Colonic mucosa (tissue), 4 donors: ENCODE data around the gene TRIM71. TPM values are rescaled to one million over a fixed set of nuclear protein-coding genes. Genes with fewer than 3 reads are reported as not detected.
"Not testable (repeated sequence)": the region's sequence is repeated elsewhere in the genome, so short reads cannot be mapped to it uniquely, and the experiment has no call there.

ENCODE experiments used
- DNase-seq: peaks from one replicate; pipeline ENCODE4 v3.0.0-alpha.2; 2020
- H3K27ac ChIP-seq: fragments of 200-600 bp; one replicate; pipeline ENCODE4 v1.8.0; 2021
- H3K27me3 ChIP-seq: fragments of 200-600 bp; one replicate; pipeline ENCODE4 v1.8.0; 2021
- H3K36me3 ChIP-seq: fragments of 200-600 bp; one replicate; pipeline ENCODE4 v1.8.0; 2021
- H3K4me1 ChIP-seq: fragments of 200-600 bp; one replicate; pipeline ENCODE4 v1.8.0; 2021; ENCODE audit warnings: mild to moderate bottlenecking
- H3K4me3 ChIP-seq: fragments of 200-600 bp; one replicate; pipeline ENCODE4 v1.8.0; 2021
- H3K9ac ChIP-seq, 2 donors: one replicate each; pipeline ENCODE4 v1.7.0; 2013; ENCODE audit warnings: control low read depth in 2 of 2, low read depth in 2 of 2, low read length in 2 of 2
- H3K9me3 ChIP-seq: fragments of 200-600 bp; one replicate; pipeline ENCODE4 v1.8.0; 2021
- CTCF ChIP-seq: fragments of 200-600 bp; IDR thresholded peaks from one replicate; pipeline ENCODE4 v1.8.0; 2022; ENCODE audit warnings: antibody characterized with exemption, mild to moderate bottlenecking
- intact Hi-C: fragments of 100-400 bp; cut with DNase I; formaldehyde crosslinking; loops from one replicate; pipeline ENCODE4 v1.14.1; 2022
- total RNA-seq, 2 donors: library from RNA; stranded (reverse); fragmentation: NEBNext Ultra II Directional in 1 of 2; extraction: Animal tissue kit (Norgen Biotek cat#: 25700) in 1 of 2; gene quantifications; one replicate each; pipeline ENCODE4 v1.2.1, GENCODE V29; 2021
- donor health status: healthy.
- donor health status: DM: no; HTN: no; CAD: no.
- donor health status: DM: no; HTN: no; CAD: no.

TRIM71 gene
- total RNA-seq, 2 donors from 2014 or later = 0.40 TPM; not detected in 1

GRCh38 chr3:32782407-32782806, 35.4 kb upstream of the TRIM71 start:
- H3K9me3 ChIP-seq = no peaks in the 10 kb centered on the region
- H3K27ac ChIP-seq = no peak overlapping the region
- H3K4me1 ChIP-seq = no peaks in the 10 kb centered on the region
- H3K4me3 ChIP-seq = no peak overlapping the region
- no peak overlapping the region for H3K9ac ChIP-seq
- DNase-seq = no peak
- no peaks in the 10 kb centered on the region for H3K27me3 ChIP-seq
- intact Hi-C loops = loop anchor here (5.0 kb wide), 1 partner anchor 45 kb away; no protein-coding TSS in a partner anchor
- no peaks in the 10 kb centered on the region for H3K36me3 ChIP-seq
- TF ChIP-seq CTCF = no peak

- no peaks in the 10 kb centered on the region for H3K4me1 ChIP-seq
- no peak overlapping the region for H3K4me3 ChIP-seq
- H3K27me3 ChIP-seq = no peaks in the 10 kb centered on the region
- H3K27ac ChIP-seq = no peak overlapping the region
- H3K9me3 ChIP-seq = no peaks in the 10 kb centered on the region
- H3K9ac ChIP-seq = no peak overlapping the region
- intact Hi-C loops = no loop called here
- no peaks in the 10 kb centered on the region for H3K36me3 ChIP-seq
- TF ChIP-seq CTCF = no peak
- no peak for DNase-seq
These were observed 26.0 kb upstream of the TRIM71 start for GRCh38 chr3:32791833-32792232.

- H3K4me1 ChIP-seq = no peaks in the 10 kb centered on the region
- H3K4me3 ChIP-seq = no peak overlapping the region
- TF ChIP-seq CTCF = no peak
- no peak overlapping the region for H3K27ac ChIP-seq
- intact Hi-C loops = no loop called here
- no peaks in the 10 kb centered on the region for H3K27me3 ChIP-seq
- no peak overlapping the region for H3K9ac ChIP-seq
- no peaks in the 10 kb centered on the region for H3K36me3 ChIP-seq
- no peak for DNase-seq
- no peaks in the 10 kb centered on the region for H3K9me3 ChIP-seq
These were observed 23.1 kb upstream of the TRIM71 start for GRCh38 chr3:32794487-32795308.

GRCh38 chr3:32796384-32796950, 21.3 kb upstream of the TRIM71 start:
- DNase-seq = not testable (repeated sequence)

GRCh38 chr3:32797776-32798175, 20.0 kb upstream of the TRIM71 start:
- DNase-seq = no peak
- no peak overlapping the region for H3K9ac ChIP-seq
- intact Hi-C loops = no loop called here
- no peaks in the 10 kb centered on the region for H3K27me3 ChIP-seq
- no peaks in the 10 kb centered on the region for H3K36me3 ChIP-seq
- TF ChIP-seq CTCF = no peak
- no peak overlapping the region for H3K4me3 ChIP-seq
- H3K9me3 ChIP-seq = no peaks in the 10 kb centered on the region
- no peaks in the 10 kb centered on the region for H3K4me1 ChIP-seq
- H3K27ac ChIP-seq = no peak overlapping the region

More at GRCh38 chr3:32796384-32796950, 21.3 kb upstream of the TRIM71 start:
- H3K9ac ChIP-seq, intact Hi-C loops, H3K9me3 ChIP-seq, H3K36me3 ChIP-seq, H3K27ac ChIP-seq, H3K4me3 ChIP-seq, H3K4me1 ChIP-seq, H3K27me3 ChIP-seq: not testable (repeated sequence)

GRCh38 chr3:32801440-32801839, 16.4 kb upstream of the TRIM71 start:
- not testable (repeated sequence) for H3K9me3 ChIP-seq, DNase-seq

More at GRCh38 chr3:32801440-32801839, 16.4 kb upstream of the TRIM71 start:
- H3K36me3 ChIP-seq, H3K27me3 ChIP-seq, H3K4me1 ChIP-seq, H3K4me3 ChIP-seq, H3K27ac ChIP-seq, intact Hi-C loops, H3K9ac ChIP-seq: not testable (repeated sequence)
